ENCODE data around the gene NUDT21. TPM values are rescaled to one million over a fixed set of nuclear protein-coding genes. Genes with fewer than 3 reads are reported as not detected.
A peak's percentile ranks its signal among the peaks of the same experiment; 100 is the strongest.
"Not testable (repeated sequence)": the region's sequence is repeated elsewhere in the genome, so short reads cannot be mapped to it uniquely, and the experiment has no call there.

Gene NUDT21
- polyA plus RNA-seq (2014; cell fraction: cytosol; rRNA removed), result 178 and 181 TPM in 2 replicates
- polyA plus RNA-seq (2014; cell fraction: nucleus; rRNA removed), result 75.6 and 80.7 TPM in 2 replicates

- DNase-seq (ENCODE audit: low spot score), result peak; percentile 98
Measured at GRCh38 chr16:56450986-56451752, at the start of gene NUDT21, which contains the start of gene OGFOD1. Gene NUDT21 (minus strand): TSS chr16:56451332. CDS start chr16:56451202, 130 bp downstream. Gene OGFOD1 (plus strand): TSS chr16:56451554. CDS start chr16:56451613, 59 bp downstream.

GRCh38 chr16:56493815-56494214, 42.7 kb upstream of the NUDT21 start:
- no peak for DNase-seq (ENCODE audit: low spot score)

GRCh38 chr16:56493126-56493525, 42.0 kb upstream of the NUDT21 start:
- no peak for DNase-seq (ENCODE audit: low spot score)

- DNase-seq (ENCODE audit: low spot score), result no peak
Measured at GRCh38 chr16:56491657-56492261, 40.6 kb upstream of the NUDT21 start.

- DNase-seq (ENCODE audit: low spot score), result not testable (repeated sequence)
Measured at GRCh38 chr16:56488868-56489267, 37.7 kb upstream of the NUDT21 start.

GRCh38 chr16:56488035-56488434, 36.9 kb upstream of the NUDT21 start:
- no peak for DNase-seq (ENCODE audit: low spot score)

- DNase-seq (ENCODE audit: low spot score), result no peak
Measured at GRCh38 chr16:56483394-56483793, 32.3 kb upstream of the NUDT21 start.

GRCh38 chr16:56482683-56483236, 31.6 kb upstream of the NUDT21 start:
- no peak for DNase-seq (ENCODE audit: low spot score)

GRCh38 chr16:56481468-56482122, 30.5 kb upstream of the NUDT21 start:
- no peak for DNase-seq (ENCODE audit: low spot score)

GRCh38 chr16:56480776-56481467, 29.8 kb upstream of the NUDT21 start:
- DNase-seq (ENCODE audit: low spot score), result no peak

GRCh38 chr16:56479469-56479868, 28.3 kb upstream of the NUDT21 start:
- no peak for DNase-seq (ENCODE audit: low spot score)

GRCh38 chr16:56478281-56479049, 27.3 kb upstream of the NUDT21 start:
- DNase-seq (ENCODE audit: low spot score), result no peak

GRCh38 chr16:56477096-56477878, 26.2 kb upstream of the NUDT21 start:
- DNase-seq (ENCODE audit: low spot score), result no peak

GRCh38 chr16:56475201-56475600, 24.1 kb upstream of the NUDT21 start:
- no peak for DNase-seq (ENCODE audit: low spot score)

GRCh38 chr16:56470666-56471065, 19.5 kb upstream of the NUDT21 start:
- no peak for DNase-seq (ENCODE audit: low spot score)

GRCh38 chr16:56470232-56470631, 19.1 kb upstream of the NUDT21 start:
- DNase-seq (ENCODE audit: low spot score), result no peak

- no peak for DNase-seq (ENCODE audit: low spot score)
Measured at GRCh38 chr16:56469748-56470147, 18.6 kb upstream of the NUDT21 start.

GRCh38 chr16:56468800-56469199, 17.7 kb upstream of the NUDT21 start:
- no peak for DNase-seq (ENCODE audit: low spot score)

- DNase-seq (ENCODE audit: low spot score), result no peak
Measured at GRCh38 chr16:56466344-56466743, 15.2 kb upstream of the NUDT21 start.

- DNase-seq (ENCODE audit: low spot score), result no peak
Measured at GRCh38 chr16:56463153-56463552, 12.0 kb upstream of the NUDT21 start.

All from SK-N-DZ (cell line).